Mesodermal cell (in vitro differentiated cells): Measurements from ENCODE around the gene TDRD7.
"Not testable (repeated sequence)": the region's sequence is repeated elsewhere in the genome, so short reads cannot be mapped to it uniquely, and the experiment has no call there.

Experiments
- H3K27ac ChIP-seq: 2 replicates; pipeline ENCODE4 v1.7.0; 2013; ENCODE audit warnings: mild to moderate bottlenecking, low read depth, low read length, moderate library complexity; ENCODE audit not compliant: severe bottlenecking
- H3K36me3 ChIP-seq: 2 replicates; pipeline ENCODE4 v1.7.1; 2013; ENCODE audit warnings: mild to moderate bottlenecking, low read length, moderate library complexity; ENCODE audit not compliant: control insufficient read depth, insufficient read depth
- H3K4me1 ChIP-seq: one replicate; pipeline ENCODE4 v1.7.1; 2013; ENCODE audit warnings: mild to moderate bottlenecking, low read length; ENCODE audit not compliant: insufficient read depth, control insufficient read depth, poor library complexity, severe bottlenecking
- H3K4me3 ChIP-seq: 2 replicates; pipeline ENCODE4 v1.7.0; 2013; ENCODE audit warnings: low read length, control low read depth, mild to moderate bottlenecking; ENCODE audit not compliant: insufficient read depth, poor library complexity, severe bottlenecking; ENCODE audit errors: extremely low read depth
- H3K9me3 ChIP-seq: 2 replicates; pipeline ENCODE4 v1.7.1; 2013; ENCODE audit warnings: mild to moderate bottlenecking, low read length, moderate library complexity; ENCODE audit not compliant: control insufficient read depth
- whole genome bisulfite sequencing, 2 experiments: methylation state at CpG; one replicate each; pipeline ENCODE4 v1.1.5; 2013; ENCODE audit warnings: missing lambda C conversion rate in 2 of 2; ENCODE audit not compliant: insufficient coverage in 2 of 2; 5-methylcytosine and 5-hydroxymethylcytosine counted together

TDRD7 gene

DNA sequence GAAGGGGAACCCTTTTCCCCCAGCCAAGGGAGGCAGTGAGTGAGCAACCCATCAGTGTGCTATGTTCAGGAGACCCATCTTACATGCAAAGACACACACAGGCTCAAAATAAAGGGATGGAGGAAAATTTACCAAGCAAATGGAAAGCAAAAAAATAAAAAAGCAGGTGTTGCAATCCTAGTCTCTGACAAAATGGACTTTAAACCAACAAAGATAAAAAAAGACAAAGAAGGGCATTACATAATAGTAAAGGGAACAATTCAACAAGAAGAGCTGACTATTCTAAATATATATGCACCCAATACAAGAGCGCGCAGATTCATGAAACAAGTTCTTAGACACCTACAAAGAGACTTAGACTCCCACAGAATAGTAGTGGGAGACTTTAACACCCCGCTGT, 41.7 kb downstream of the TDRD7 start:
- H3K9me3 ChIP-seq, H3K4me3 ChIP-seq, H3K36me3 ChIP-seq, H3K27ac ChIP-seq, H3K4me1 ChIP-seq: not testable (repeated sequence)
- 100% methylated on average over 1 of the region's 3 CpGs for WGBS, 2 experiments

GRCh38 chr9:97456841-97457240, 44.9 kb downstream of the TDRD7 start:
- H3K27ac ChIP-seq, H3K4me1 ChIP-seq, H3K4me3 ChIP-seq, H3K9me3 ChIP-seq, H3K36me3 ChIP-seq: not testable (repeated sequence)

- H3K4me3 ChIP-seq, result no peak overlapping the region
- no peak overlapping the region for H3K27ac ChIP-seq
- no peaks in the 10 kb centered on the region for H3K36me3 ChIP-seq
- H3K9me3 ChIP-seq, result no peaks in the 10 kb centered on the region
- no peaks in the 10 kb centered on the region for H3K4me1 ChIP-seq
These were observed 47.4 kb downstream of the TDRD7 start for GRCh38 chr9:97459326-97459725.

DNA sequence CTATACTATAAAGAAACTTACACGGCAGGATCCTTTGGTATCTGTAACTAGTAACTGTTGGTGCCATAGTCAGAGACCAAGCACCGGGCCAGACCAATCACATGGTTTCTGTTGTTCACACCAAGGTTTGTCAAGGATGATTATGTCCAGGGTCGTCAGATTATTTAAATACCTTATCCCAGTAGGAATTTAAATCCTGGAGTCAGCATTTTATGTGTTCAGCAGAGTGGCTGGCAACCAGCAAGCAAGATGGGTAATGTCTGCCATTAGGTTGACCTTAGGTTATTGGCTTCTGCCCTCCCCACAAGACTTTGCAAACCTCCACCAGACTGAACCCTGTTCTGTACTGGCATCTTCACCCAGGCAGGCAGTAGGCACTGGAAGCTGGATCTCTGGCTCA, 50.3 kb downstream of the TDRD7 start:
- WGBS, 2 experiments, result 100% methylated on average over 2 of the region's 3 CpGs
- no peaks in the 10 kb centered on the region for H3K9me3 ChIP-seq
- no peaks in the 10 kb centered on the region for H3K36me3 ChIP-seq
- H3K27ac ChIP-seq, result no peak overlapping the region
- no peaks in the 10 kb centered on the region for H3K4me1 ChIP-seq
- H3K4me3 ChIP-seq, result no peak overlapping the region

DNA sequence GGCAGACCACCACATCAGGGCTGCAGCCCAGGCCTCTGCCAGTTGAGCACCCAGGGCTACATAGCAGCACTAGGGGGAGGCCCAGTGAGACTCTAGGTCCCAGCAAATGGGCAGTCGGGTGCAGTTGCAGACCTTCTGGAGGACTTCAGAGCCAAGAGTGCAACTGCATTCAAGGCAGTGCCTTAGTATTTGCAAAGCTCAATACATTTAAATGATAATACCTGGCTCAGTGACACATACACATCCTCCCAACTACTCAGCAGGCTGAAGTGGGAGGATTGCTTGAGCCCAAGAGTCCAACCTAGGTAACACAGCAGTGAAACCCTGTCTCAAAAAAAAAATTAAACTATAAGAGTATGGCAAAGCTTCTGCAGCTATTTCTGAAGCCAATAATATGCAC, 51.0 kb downstream of the TDRD7 start:
- WGBS, 2 experiments, result 60% methylated on average over 1 of the region's 1 CpG; no CpG with 5 or more reads in 1 of the 2 experiments

GRCh38 chr9:97468658-97469448, 57.0 kb downstream of the TDRD7 start:
- Histone ChIP-seq H3K9me3 (no peaks in the 10 kb centered on the region), H3K4me3 (no peak overlapping the region), H3K36me3 (no peaks in the 10 kb centered on the region), H3K4me1 (no peaks in the 10 kb centered on the region), H3K27ac (no peak overlapping the region)
- 76 to 83% methylated on average over 2 to 4 of the region's 4 CpGs for WGBS, 2 experiments

More for the DNA sequence above, 51.0 kb downstream of the TDRD7 start:
- Histone ChIP-seq H3K9me3 (no peaks in the 10 kb centered on the region), H3K27ac (no peak overlapping the region), H3K4me3 (no peak overlapping the region), H3K4me1 (no peaks in the 10 kb centered on the region), H3K36me3 (no peaks in the 10 kb centered on the region)

GRCh38 chr9:97470076-97470475, 58.2 kb downstream of the TDRD7 start:
- WGBS, 2 experiments, result 41 to 62% methylated on average over 2 of the region's 2 CpGs
- Histone ChIP-seq H3K27ac (no peak overlapping the region), H3K4me3 (no peak overlapping the region), H3K9me3 (no peaks in the 10 kb centered on the region), H3K36me3 (no peaks in the 10 kb centered on the region), H3K4me1 (no peaks in the 10 kb centered on the region)

DNA sequence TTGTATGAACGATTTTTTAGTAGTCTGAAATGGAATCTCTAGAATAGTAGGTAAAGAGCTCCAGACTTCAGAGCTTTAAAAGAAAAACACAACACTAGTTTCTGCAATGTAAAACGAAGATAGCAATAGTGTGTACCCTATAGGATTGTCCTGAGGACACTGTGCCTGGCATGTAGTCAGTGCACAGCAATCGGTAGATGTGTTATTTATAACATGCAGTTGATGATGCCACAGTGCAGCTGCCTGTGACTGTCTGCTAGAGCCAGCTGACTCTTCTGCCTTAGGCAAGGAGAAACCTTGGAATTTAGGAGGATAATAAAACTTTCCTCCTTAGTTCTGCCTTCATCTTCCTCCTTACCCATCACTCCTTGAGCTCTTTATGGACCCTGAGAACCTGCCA, 61.8 kb downstream of the TDRD7 start:
- WGBS, 2 experiments, result 67 to 100% methylated on average over 1 to 3 of the region's 3 CpGs
- Histone ChIP-seq H3K9me3 (no peaks in the 10 kb centered on the region), H3K4me3 (no peak overlapping the region), H3K36me3 (no peaks in the 10 kb centered on the region), H3K27ac (no peak overlapping the region), H3K4me1 (no peaks in the 10 kb centered on the region)

DNA sequence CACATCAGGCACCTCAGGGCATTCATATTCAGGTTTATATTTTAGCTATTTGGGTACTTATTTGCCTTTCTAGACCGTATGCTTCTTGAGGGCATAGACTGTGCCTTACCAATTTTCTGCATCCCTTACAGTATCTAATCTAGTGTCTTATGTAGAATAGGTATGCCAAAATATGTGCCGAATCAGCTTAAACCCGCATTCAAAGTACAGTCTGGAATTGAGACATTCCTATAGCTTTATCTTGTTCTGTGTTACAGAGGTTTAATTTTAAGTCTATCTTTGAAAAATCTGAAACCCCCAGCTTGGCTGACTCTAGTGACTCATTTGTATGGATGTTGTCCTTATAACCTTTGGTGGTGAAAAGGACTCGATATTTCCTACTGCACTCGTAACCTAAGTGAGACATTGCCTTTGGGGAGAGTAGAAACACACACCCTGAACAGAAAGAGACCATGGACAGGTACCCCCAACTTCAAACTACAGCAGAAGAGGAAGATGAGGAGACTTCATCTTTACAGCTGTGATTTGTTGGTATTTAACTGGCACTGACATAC, 62.6 kb downstream of the TDRD7 start:
- Histone ChIP-seq H3K36me3 (no peaks in the 10 kb centered on the region), H3K4me1 (no peaks in the 10 kb centered on the region), H3K27ac (no peak overlapping the region), H3K9me3 (no peaks in the 10 kb centered on the region), H3K4me3 (no peak overlapping the region)
- WGBS, 2 experiments, result 80 to 90% methylated on average over 1 to 2 of the region's 5 CpGs

- Histone ChIP-seq H3K9me3 (no peaks in the 10 kb centered on the region), H3K36me3 (no peaks in the 10 kb centered on the region), H3K27ac (no peak overlapping the region), H3K4me1 (no peaks in the 10 kb centered on the region), H3K4me3 (no peak overlapping the region)
- 94 to 100% methylated on average over 1 to 2 of the region's 2 CpGs for WGBS, 2 experiments
These were observed 63.2 kb downstream of the TDRD7 start for GRCh38 chr9:97475059-97475458.

- WGBS, 2 experiments, result 100% methylated on average over 2 of the region's 3 CpGs; no CpG with 5 or more reads in 1 of the 2 experiments
- H3K4me1 ChIP-seq, result no peaks in the 10 kb centered on the region
- H3K4me3 ChIP-seq, result no peak overlapping the region
- no peaks in the 10 kb centered on the region for H3K36me3 ChIP-seq
- no peak overlapping the region for H3K27ac ChIP-seq
- no peaks in the 10 kb centered on the region for H3K9me3 ChIP-seq
These were observed 66.5 kb downstream of the TDRD7 start for GRCh38 chr9:97478301-97478981.
